K562 (cell line): ENCODE measurements around the gene ZPR1. TPM values are rescaled to one million over a fixed set of nuclear protein-coding genes. Genes with fewer than 3 reads are reported as not detected.
"Not testable (repeated sequence)": the region's sequence is repeated elsewhere in the genome, so short reads cannot be mapped to it uniquely, and the experiment has no call there.

Experiments
- ATAC-seq: fragments of 200-7000 bp; cut with Tn5 transposase; 3 replicates; pipeline ENCODE4 v1.9.1; 2020; ENCODE audit warnings: moderate library complexity
- BruUV-seq: library from RNA; stranded (reverse); fragments of 400-500 nt; replicated peaks from 2 replicates; lab custom pipeline; 2021; lab: Mats Ljungman, UMichigan
- CTCF ChIA-PET: fragments of 300-600 bp; formaldehyde crosslinking; extraction: SDS; loops from one replicate; lab custom pipeline; 2021; ENCODE audit warnings: low intra/inter-chr PET ratio; lab: Yijun Ruan, JAX
- POLR2A ChIA-PET: fragments of 300-600, 350-650 bp; sonication (Branson Sonifier 250); formaldehyde crosslinking; extraction: SDS; loops from one replicate; lab custom pipeline; 2021; ENCODE audit warnings: antibody characterized with exemption, inconsistent platforms; lab: Yijun Ruan, JAX
- DNase-seq, 4 experiments: peaks; one replicate each; pipeline versions ENCODE4 v3.0.0 to v3.0.0-alpha.2; 2011 to 2018; ENCODE audit warnings: low spot score in 3 of 4, mixed read lengths in 3 of 4; ENCODE audit errors: extremely low read depth in 1 of 4
- FAIRE-seq: peaks from 2 replicates; lab custom pipeline; 2011; peaks lifted over from hg19 to GRCh38; lab: Jason Lieb, UNC
- H2AFZ ChIP-seq: 2 replicates; pipeline ENCODE4 v1.6.0; 2011; ENCODE audit warnings: low read depth, low read length, control low read depth, inconsistent platforms
- H3K27ac ChIP-seq: fragments of 200-600 bp; 3 replicates; pipeline ENCODE4 v1.8.0; 2011; ENCODE audit warnings: low read depth, mild to moderate bottlenecking, control low read depth, inconsistent platforms, low read length, moderate library complexity, mixed read lengths; ENCODE audit errors: extremely low read depth
- H3K27me3 ChIP-seq, 2 experiments: fragments of 300-600 bp in 1 of 2; 2 replicates in 1 of 2; 3 replicates in 1 of 2; pipeline versions ENCODE4 v1.6.0 to v1.8.0; 2011; ENCODE audit warnings: inconsistent platforms in 2 of 2, low read length in 2 of 2, mild to moderate bottlenecking in 1 of 2, mixed read lengths in 1 of 2, moderate library complexity in 1 of 2; ENCODE audit not compliant: control insufficient read depth in 2 of 2, insufficient read depth in 2 of 2
- H3K36me3 ChIP-seq: fragments of 300-600 bp; 3 replicates; pipeline ENCODE4 v1.8.0; 2011; ENCODE audit warnings: mild to moderate bottlenecking, low read length, inconsistent platforms; ENCODE audit not compliant: control insufficient read depth, insufficient read depth
- H3K4me1 ChIP-seq, 2 experiments: fragments of 200-600 bp in 1 of 2; replicated peaks in 1 of 2; 2 replicates in 1 of 2; 3 replicates in 1 of 2; pipeline versions ENCODE4 v1.5.1 to v1.8.0; 2011; ENCODE audit warnings: inconsistent platforms in 2 of 2, low read length in 2 of 2, mild to moderate bottlenecking in 1 of 2, mixed read lengths in 1 of 2, moderate library complexity in 1 of 2; ENCODE audit not compliant: control insufficient read depth in 2 of 2, insufficient read depth in 2 of 2
- H3K4me2 ChIP-seq: 2 replicates; pipeline ENCODE4 v1.6.1; 2011; ENCODE audit warnings: low read length, control low read depth, inconsistent platforms, mixed read lengths; ENCODE audit not compliant: insufficient read depth
- H3K4me3 ChIP-seq: fragments of 200-600 bp; sonication (generic), shearing (Covaris generic); 2 replicates; pipeline ENCODE4 v1.5.1; 2016; ENCODE audit warnings: control low read depth, inconsistent platforms
- H3K79me2 ChIP-seq: fragments of 200-600 bp; 3 replicates; pipeline ENCODE4 v1.8.0; 2011; ENCODE audit warnings: low read length, inconsistent platforms; ENCODE audit not compliant: control insufficient read depth, insufficient read depth
- H3K9ac ChIP-seq, 2 experiments: 2 replicates each; pipeline versions ENCODE4 v1.6.0 to v1.6.1; 2011; ENCODE audit warnings: low read depth in 2 of 2, low read length in 2 of 2, control low read depth in 1 of 2, inconsistent platforms in 1 of 2, mild to moderate bottlenecking in 1 of 2, mixed read lengths in 1 of 2; ENCODE audit not compliant: insufficient read depth in 1 of 2
- H3K9me1 ChIP-seq: one replicate; pipeline ENCODE4 v1.6.0; 2011; ENCODE audit warnings: inconsistent platforms, mild to moderate bottlenecking, low read length, moderate library complexity; ENCODE audit not compliant: control insufficient read depth, insufficient read depth
- H3K9me3 ChIP-seq: replicated peaks from 2 replicates; pipeline ENCODE4 v1.5.1; 2011; ENCODE audit warnings: low read depth, low read length, inconsistent platforms; ENCODE audit not compliant: control insufficient read depth, insufficient read depth
- H4K20me1 ChIP-seq: replicated peaks from 2 replicates; pipeline ENCODE4 v1.6.1; 2011; ENCODE audit warnings: low read length, inconsistent platforms, mixed read lengths; ENCODE audit not compliant: control insufficient read depth, insufficient read depth
- CHD4 ChIP-seq: fragments of 200-600 bp; sonication (generic); IDR thresholded peaks from 3 replicates; pipeline ENCODE4 v1.6.1; 2012; ENCODE audit warnings: low read depth, mild to moderate bottlenecking, mixed read lengths, low read length, inconsistent platforms; ENCODE audit not compliant: insufficient read depth, insufficient replicate concordance, poor library complexity, severe bottlenecking
- SPI1 ChIP-seq: IDR thresholded peaks from 2 replicates; pipeline ENCODE4 v1.6.1; 2011; ENCODE audit warnings: low read depth, low read length, control low read depth, borderline replicate concordance
- ZFP30 ChIP-seq: fragments of 250-450 bp; sonication (Bioruptor Pico); IDR thresholded peaks from 2 replicates; pipeline ENCODE4 v1.8.0; 2022; ENCODE audit warnings: moderate library complexity, mild to moderate bottlenecking, inconsistent platforms, borderline replicate concordance
- WGBS: fragments of 100-300 bp; shearing (Covaris generic); methylation state at CpG from one replicate; pipeline ENCODE4 v1.1.6; 2016; ENCODE audit warnings: low coverage, mixed read lengths; ENCODE audit not compliant: insufficient coverage; ENCODE audit errors: missing lambda C conversion rate; 5-methylcytosine and 5-hydroxymethylcytosine counted together
- in situ Hi-C: fragments of 300-500 bp; cut with MboI; formaldehyde crosslinking; loops from 4 replicates; pipeline ENCODE4 v1.15.0; 2018; ENCODE audit warnings: inconsistent platforms, mixed read lengths
- intact Hi-C: fragments of 100-400 bp; cut with micrococcal nuclease; formaldehyde crosslinking; loops from 2 replicates; pipeline ENCODE4 v1.14.2; 2022
- polyA plus RNA-seq, 8 experiments: library from polyadenylated mRNA; depleted of rRNA in 4 of 8; stranded (reverse) in 5 of 8; unstranded in 3 of 8; fragments of >200 nt; fragmentation: Nextera tagmentation in 2 of 8; fragmentation: Illumina TruSeq in 1 of 8; extraction: Ambion mirVana in 2 of 8; extraction: Trizol in 1 of 8; gene quantifications; 2 replicates each; pipeline versions ENCODE4 v1.2.1 to v1.2.3, GENCODE V29; 2011 to 2014; ENCODE audit warnings: inconsistent platforms in 1 of 8, missing spikeins in 1 of 8
- total RNA-seq, 7 experiments: library from RNA; depleted of rRNA in 6 of 7; stranded (reverse); fragments of >200 nt in 6 of 7; fragmentation: Illumina TruSeq in 2 of 7; extraction: Trizol in 2 of 7; gene quantifications; 2 replicates each; pipeline versions ENCODE4 v1.2.1 to v1.2.3, GENCODE V29; 2011 to 2021; ENCODE audit warnings: low replicate concordance in 1 of 7
- TF ChIP-seq, protein P1 (sequence below): sonication (generic); formaldehyde crosslinking; IDR thresholded peaks from 2 replicates; pipeline ENCODE4 v1.8.1; 2023; ENCODE audit warnings: mild to moderate bottlenecking, missing genetic modification reagents

ZPR1 gene
- total and polyA plus RNA-seq, 9 of the 15 experiments (the other 6 are each of a cell fraction or from before 2014, with no cell fraction given) = 13.0 to 120 (median 83.8) TPM

DNA sequence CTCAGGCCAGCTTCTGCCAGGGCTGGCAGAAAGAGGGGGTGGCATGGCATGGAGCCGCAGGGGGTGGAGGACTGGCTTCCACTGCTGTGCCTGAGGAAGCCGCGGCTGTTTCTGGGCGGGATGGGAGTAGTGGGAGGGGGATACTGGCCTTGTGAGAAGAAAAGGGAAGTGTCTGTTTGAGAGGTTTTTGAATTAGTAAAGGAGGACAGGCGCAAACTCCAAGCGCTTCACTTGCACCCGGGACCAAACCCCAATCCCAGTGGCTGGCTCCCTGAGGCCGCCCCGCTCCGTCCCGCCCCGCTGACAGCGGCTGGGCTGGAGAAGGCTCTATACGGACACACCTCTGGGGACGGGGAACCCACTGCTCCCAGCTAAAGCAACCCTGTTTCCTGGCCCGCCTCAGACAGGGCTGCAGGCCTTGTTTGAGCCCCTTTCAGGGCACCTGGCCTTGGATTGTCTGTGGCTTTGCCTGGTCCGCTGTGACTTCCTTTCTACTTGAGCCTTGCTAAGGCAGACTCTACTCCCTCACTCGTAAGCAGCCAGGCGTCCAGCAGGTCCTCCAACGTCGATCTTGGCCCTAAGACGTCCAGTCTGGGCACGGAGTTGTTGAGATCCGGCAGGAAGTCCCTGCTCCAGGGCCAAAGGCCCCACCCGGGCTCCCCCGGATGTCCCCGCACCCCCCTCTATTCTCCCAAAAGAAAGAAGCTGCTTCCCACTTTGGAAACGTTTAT is 47.4 kb upstream of the ZPR1 start:
- no peaks in the 10 kb centered on the region for H4K20me1 ChIP-seq
- no TSS peak for BruUV-seq
- POLR2A ChIA-PET = interaction anchor here (0.6 to 1.4 kb wide), 5 partner anchors 16 to 323 kb away, joined by 3 to 4 read pairs (median 3); no protein-coding TSS in a partner anchor
- TF ChIP-seq, protein P1, sequence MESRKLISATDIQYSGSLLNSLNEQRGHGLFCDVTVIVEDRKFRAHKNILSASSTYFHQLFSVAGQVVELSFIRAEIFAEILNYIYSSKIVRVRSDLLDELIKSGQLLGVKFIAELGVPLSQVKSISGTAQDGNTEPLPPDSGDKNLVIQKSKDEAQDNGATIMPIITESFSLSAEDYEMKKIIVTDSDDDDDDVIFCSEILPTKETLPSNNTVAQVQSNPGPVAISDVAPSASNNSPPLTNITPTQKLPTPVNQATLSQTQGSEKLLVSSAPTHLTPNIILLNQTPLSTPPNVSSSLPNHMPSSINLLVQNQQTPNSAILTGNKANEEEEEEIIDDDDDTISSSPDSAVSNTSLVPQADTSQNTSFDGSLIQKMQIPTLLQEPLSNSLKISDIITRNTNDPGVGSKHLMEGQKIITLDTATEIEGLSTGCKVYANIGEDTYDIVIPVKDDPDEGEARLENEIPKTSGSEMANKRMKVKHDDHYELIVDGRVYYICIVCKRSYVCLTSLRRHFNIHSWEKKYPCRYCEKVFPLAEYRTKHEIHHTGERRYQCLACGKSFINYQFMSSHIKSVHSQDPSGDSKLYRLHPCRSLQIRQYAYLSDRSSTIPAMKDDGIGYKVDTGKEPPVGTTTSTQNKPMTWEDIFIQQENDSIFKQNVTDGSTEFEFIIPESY = peak; percentile 71
- TF ChIP-seq ZFP30 (CRISPR knock-in tag) (no peak), CHD4 (no peak), SPI1 (peak; percentile 85)
- H3K4me1 ChIP-seq = peaks cover 6 to 25% of the 10 kb centered on the region in 2 experiments; a peak in 3 of 5 replicates
- 0 out of 2 replicates have a peak overlapping the region, but pooled peaks have one; percentile 77 for H3K4me2 ChIP-seq
- ATAC-seq (no peak), DNase-seq (peak in 1 of 4 experiments; percentile 23), FAIRE-seq (no peak)
- CTCF ChIA-PET = no interaction called here
- H3K79me2 ChIP-seq = no peaks in the 10 kb centered on the region
- no peaks in the 10 kb centered on the region for H3K36me3 ChIP-seq
- H2AFZ ChIP-seq = peak overlapping the region; percentile 88
- H3K27ac ChIP-seq = no peak overlapping the region
- in situ Hi-C loops = no loop called here
- peak overlapping the region; percentile 24; the same call in 1 of the 2 replicates for H3K4me3 ChIP-seq
- H3K9me3 ChIP-seq = no peaks in the 10 kb centered on the region
- no peaks in the 10 kb centered on the region for H3K9me1 ChIP-seq
- intact Hi-C loops = loop anchor here (10.0 kb wide), 1 partner anchor 100 kb away; no protein-coding TSS in a partner anchor
- H3K9ac ChIP-seq = peak overlapping the region; percentile 39 to 89; a peak in 2 of 4 replicates
- WGBS = 68% methylated on average over 21 of the region's 28 CpGs
- H3K27me3 ChIP-seq = peaks cover 0 to 7% of the 10 kb centered on the region in 2 experiments; a peak in 2 of 5 replicates

DNA sequence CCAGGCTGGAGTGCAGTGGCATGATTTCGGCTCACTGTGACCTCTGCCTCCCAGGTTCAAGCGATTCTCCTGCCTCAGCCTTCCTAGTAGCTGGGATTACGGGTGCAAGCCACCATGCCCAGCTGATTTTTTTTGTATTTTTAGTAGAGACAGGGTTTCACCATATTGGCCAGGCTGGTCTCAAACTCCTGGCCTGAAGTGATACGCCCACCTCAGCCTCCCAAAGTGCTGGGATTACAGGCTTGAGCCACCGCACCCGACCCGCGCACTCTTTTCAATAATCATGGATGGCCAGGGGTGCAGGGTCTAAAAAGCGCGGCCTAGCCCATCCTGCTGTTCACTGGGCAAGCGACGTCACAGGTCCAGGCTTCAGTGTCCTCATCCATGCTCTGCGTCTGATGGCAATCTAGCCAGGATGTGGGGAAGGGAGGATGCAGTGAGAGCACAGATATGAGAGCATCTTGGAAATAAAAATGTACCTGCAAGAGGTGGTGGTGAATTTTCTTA is 46.8 kb upstream of the ZPR1 start:
- FAIRE-seq = not testable (repeated sequence)

More for the DNA sequence above, 46.8 kb upstream of the ZPR1 start:
- CTCF ChIA-PET, H3K27me3 ChIP-seq, H3K4me2 ChIP-seq, H3K79me2 ChIP-seq, in situ Hi-C loops, H4K20me1 ChIP-seq, H2AFZ ChIP-seq, H3K27ac ChIP-seq, H3K4me3 ChIP-seq, BruUV-seq, H3K9me3 ChIP-seq, H3K36me3 ChIP-seq, DNase-seq, ATAC-seq, H3K9ac ChIP-seq, H3K9me1 ChIP-seq, POLR2A ChIA-PET: not testable (repeated sequence)
- 49% methylated on average over 13 of the region's 13 CpGs for WGBS
- H3K4me1 ChIP-seq = peaks cover 6 to 28% of the 10 kb centered on the region in 2 experiments; a peak in 3 of 5 replicates
- intact Hi-C loops = loop anchor here (10.0 kb wide), 1 partner anchor 100 kb away; no protein-coding TSS in a partner anchor
